Measurements from ENCODE around the gene AKAP10. TPM values are rescaled to one million over a fixed set of nuclear protein-coding genes. Genes with fewer than 3 reads are reported as not detected.

AKAP10 gene
- total and polyA plus RNA-seq, 12 donors, result 3.7 to 17.0 (median 13.8) TPM

DNA sequence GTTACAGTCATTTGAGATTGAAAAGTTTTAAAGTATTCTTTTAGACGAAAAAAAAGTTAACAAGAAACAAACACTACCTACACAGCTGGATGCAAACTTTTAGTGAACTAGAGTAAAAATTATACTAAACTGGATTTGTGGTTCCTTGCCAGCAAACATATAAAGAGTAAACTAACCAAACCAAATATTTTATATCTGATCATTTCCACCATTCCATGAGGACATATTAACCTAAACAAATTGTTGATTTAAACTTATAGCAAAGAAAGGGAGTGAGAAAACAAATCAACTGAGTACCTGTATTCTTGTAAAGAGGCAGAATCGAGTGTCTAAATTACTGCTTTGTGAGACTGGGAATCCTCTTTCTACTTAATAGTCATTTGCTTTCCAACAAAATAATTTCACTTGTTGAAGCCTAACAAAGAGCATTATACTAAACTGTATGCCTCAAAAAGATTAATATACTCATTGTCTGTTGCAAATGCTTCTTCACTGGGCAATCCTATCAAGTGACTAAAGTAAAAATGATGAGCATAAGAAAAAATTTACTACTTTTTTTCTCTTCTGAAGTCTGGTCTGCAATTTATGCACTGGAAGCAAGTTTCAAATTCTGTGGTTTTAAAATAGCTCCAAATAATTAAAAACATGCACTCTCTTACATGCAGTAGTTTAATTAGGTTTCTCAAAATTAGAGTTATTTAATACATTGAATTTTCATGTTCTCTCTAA, 37.5 kb downstream of the AKAP10 start:
- H3K9me3 ChIP-seq, result no peaks in the 10 kb centered on the region
- H3K4me1 ChIP-seq, result peaks cover 0 to 21% (median 13%) of the 10 kb centered on the region in 9 donors
- H3K27me3 ChIP-seq, result no peaks in the 10 kb centered on the region
- no peak for DNase-seq
- no peak for ATAC-seq
- peaks cover 0 to 96% (median 35%) of the 10 kb centered on the region in 9 donors for H3K36me3 ChIP-seq
- intact Hi-C loops (cut with DNase I), result no loop called here
- no peak overlapping the region for H3K4me3 ChIP-seq
- 92 to 94% methylated on average over 2 of the region's 2 CpGs for WGBS, 2 donors
- TF ChIP-seq, protein P1, sequence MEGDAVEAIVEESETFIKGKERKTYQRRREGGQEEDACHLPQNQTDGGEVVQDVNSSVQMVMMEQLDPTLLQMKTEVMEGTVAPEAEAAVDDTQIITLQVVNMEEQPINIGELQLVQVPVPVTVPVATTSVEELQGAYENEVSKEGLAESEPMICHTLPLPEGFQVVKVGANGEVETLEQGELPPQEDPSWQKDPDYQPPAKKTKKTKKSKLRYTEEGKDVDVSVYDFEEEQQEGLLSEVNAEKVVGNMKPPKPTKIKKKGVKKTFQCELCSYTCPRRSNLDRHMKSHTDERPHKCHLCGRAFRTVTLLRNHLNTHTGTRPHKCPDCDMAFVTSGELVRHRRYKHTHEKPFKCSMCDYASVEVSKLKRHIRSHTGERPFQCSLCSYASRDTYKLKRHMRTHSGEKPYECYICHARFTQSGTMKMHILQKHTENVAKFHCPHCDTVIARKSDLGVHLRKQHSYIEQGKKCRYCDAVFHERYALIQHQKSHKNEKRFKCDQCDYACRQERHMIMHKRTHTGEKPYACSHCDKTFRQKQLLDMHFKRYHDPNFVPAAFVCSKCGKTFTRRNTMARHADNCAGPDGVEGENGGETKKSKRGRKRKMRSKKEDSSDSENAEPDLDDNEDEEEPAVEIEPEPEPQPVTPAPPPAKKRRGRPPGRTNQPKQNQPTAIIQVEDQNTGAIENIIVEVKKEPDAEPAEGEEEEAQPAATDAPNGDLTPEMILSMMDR (IDR thresholded peaks at IDR 0.05), result no peak
- no peak overlapping the region for H3K27ac ChIP-seq

DNA sequence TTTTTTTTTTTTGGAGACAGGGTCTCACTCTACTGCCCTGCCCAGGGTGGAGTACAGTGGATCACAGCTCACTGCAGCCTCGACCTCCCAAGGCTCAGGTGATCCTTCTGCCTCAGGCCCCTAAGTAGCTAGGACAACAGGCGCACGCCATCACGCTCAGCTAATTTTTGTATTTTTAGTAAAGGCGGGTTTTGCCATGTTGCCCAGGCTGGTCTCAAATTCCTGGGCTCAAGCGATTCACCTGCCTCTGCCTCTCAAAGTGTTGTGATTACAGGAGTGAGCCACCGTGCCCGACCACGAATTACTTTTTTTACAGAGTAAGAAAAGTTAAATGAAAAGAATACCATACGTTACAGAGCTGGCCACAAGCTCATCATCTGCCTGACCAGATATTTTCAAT, 38.9 kb downstream of the AKAP10 start:
- H3K9me3 ChIP-seq, result no peaks in the 10 kb centered on the region
- ATAC-seq (no peak), DNase-seq (no peak)
- H3K27me3 ChIP-seq, result no peaks in the 10 kb centered on the region
- peaks cover 0 to 21% (median 13%) of the 10 kb centered on the region in 9 donors for H3K4me1 ChIP-seq
- no peak overlapping the region for H3K4me3 ChIP-seq
- H3K27ac ChIP-seq, result no peak overlapping the region
- peaks cover 0 to 96% (median 44%) of the 10 kb centered on the region in 9 donors for H3K36me3 ChIP-seq
- TF ChIP-seq, protein P1 (IDR thresholded peaks at IDR 0.05), result no peak
- intact Hi-C loops (cut with DNase I), result no loop called here
- WGBS, 2 donors, result 98% methylated on average over 10 of the region's 10 CpGs

DNA sequence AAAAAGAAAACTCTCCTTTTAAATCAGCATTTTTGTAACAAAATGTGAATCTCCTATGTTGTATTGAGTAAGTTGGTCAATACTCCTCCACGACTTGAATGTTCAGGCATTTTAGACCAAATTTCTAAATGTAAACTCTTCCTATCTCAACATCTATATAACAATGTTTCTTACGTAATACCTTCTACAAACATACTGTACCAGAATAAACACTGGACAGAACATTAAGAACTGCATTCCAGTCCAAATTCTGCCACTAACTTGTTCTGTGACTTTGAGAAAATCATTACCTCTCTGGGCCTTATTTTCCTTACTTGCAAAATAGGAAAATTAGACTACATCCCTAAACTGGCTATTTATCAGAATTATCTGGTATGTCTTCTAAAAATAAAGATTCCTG, 40.1 kb downstream of the AKAP10 start:
- Histone ChIP-seq H3K36me3 (peaks cover 0 to 97% (median 52%) of the 10 kb centered on the region in 9 donors), H3K27ac (no peak overlapping the region), H3K9me3 (no peaks in the 10 kb centered on the region), H3K27me3 (no peaks in the 10 kb centered on the region), H3K4me1 (peaks cover 0 to 21% (median 13%) of the 10 kb centered on the region in 9 donors), H3K4me3 (no peak overlapping the region)
- intact Hi-C loops (cut with DNase I), result no loop called here
- TF ChIP-seq, protein P1 (IDR thresholded peaks at IDR 0.05), result no peak
- ATAC-seq, result no peak
- DNase-seq, result no peak
- WGBS, 2 donors, result 88 to 96% methylated on average over 2 of the region's 2 CpGs

DNA sequence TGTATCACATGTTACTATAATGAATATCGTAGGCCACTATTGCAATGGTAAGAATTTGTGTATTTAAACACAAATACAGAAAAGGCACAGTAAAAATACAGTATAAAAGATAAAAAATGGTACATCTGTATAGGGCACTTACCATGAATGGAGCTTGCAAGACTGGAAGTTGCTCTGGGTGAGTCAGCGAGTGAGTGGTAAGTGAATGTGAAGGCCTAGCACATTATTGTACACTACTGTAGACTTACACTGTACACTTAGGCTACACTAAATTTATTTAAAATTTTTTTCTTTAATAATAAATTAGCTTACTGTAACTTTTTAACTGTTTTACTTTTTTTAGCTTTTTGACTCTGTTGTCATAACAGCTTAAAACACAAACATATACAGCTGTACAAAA, 42.5 kb downstream of the AKAP10 start:
- Histone ChIP-seq H3K4me1 (no peaks in the 10 kb centered on the region), H3K36me3 (peaks cover 0 to 100% (median 65%) of the 10 kb centered on the region in 9 donors), H3K4me3 (no peak overlapping the region), H3K27me3 (no peaks in the 10 kb centered on the region), H3K27ac (no peak overlapping the region), H3K9me3 (no peaks in the 10 kb centered on the region)
- intact Hi-C loops (cut with DNase I), result no loop called here
- ATAC-seq, result no peak
- no peak for DNase-seq
- 95 to 99% methylated on average over 2 of the region's 2 CpGs for WGBS, 2 donors
- TF ChIP-seq, protein P1 (IDR thresholded peaks at IDR 0.05), result no peak
